Stimulated activated CD4-positive, alpha-beta T cell treated with anti-CD3 and anti-CD28 coated beads, Interleukin-4, amount 100 ng/mL, for 24 hours (primary cell): ENCODE measurements around the gene HHIPL2.
"Not testable (repeated sequence)": the region's sequence is repeated elsewhere in the genome, so short reads cannot be mapped to it uniquely, and the experiment has no call there.

Experiments used
- DNase-seq: peaks from one replicate; pipeline ENCODE4 v3.0.0-alpha.2; 2020

The HHIPL2 gene

GRCh38 chr1:222539951-222540597 is 7.8 kb downstream of the HHIPL2 start:
- no peak for DNase-seq

- DNase-seq = no peak
Measured at GRCh38 chr1:222535455-222535854, 12.4 kb downstream of the HHIPL2 start.

GRCh38 chr1:222530852-222531251 is 17.1 kb downstream of the HHIPL2 start:
- DNase-seq = no peak

- DNase-seq = no peak
Measured at GRCh38 chr1:222529916-222530315, 18.0 kb downstream of the HHIPL2 start.

GRCh38 chr1:222529181-222529580 is 18.7 kb downstream of the HHIPL2 start:
- no peak for DNase-seq

- no peak for DNase-seq
Measured at GRCh38 chr1:222525951-222526350, 22.0 kb downstream of the HHIPL2 start.

- no peak for DNase-seq
Measured at GRCh38 chr1:222523852-222524251, 24.1 kb downstream of the HHIPL2 start.

- no peak for DNase-seq
Measured at GRCh38 chr1:222522105-222522915, 25.6 kb downstream of the HHIPL2 start.

GRCh38 chr1:222521299-222522104 is 26.4 kb downstream of the HHIPL2 start:
- no peak for DNase-seq

- not testable (repeated sequence) for DNase-seq
Measured at GRCh38 chr1:222489496-222489895, 58.4 kb downstream of the HHIPL2 start.

- not testable (repeated sequence) for DNase-seq
Measured at GRCh38 chr1:222487774-222488173, 60.1 kb downstream of the HHIPL2 start.

GRCh38 chr1:222484005-222484404 is 63.9 kb downstream of the HHIPL2 start:
- DNase-seq = not testable (repeated sequence)

GRCh38 chr1:222479567-222479966 is 68.3 kb downstream of the HHIPL2 start:
- not testable (repeated sequence) for DNase-seq

GRCh38 chr1:222476436-222476835 is 71.5 kb downstream of the HHIPL2 start:
- not testable (repeated sequence) for DNase-seq

GRCh38 chr1:222473717-222474116 is 74.2 kb downstream of the HHIPL2 start:
- DNase-seq = not testable (repeated sequence)

- not testable (repeated sequence) for DNase-seq
Measured at GRCh38 chr1:222472776-222473540, 74.9 kb downstream of the HHIPL2 start.
